ENCODE data around the gene TNFRSF1B. TPM values are rescaled to one million over a fixed set of nuclear protein-coding genes. Genes with fewer than 3 reads are reported as not detected.

The TNFRSF1B gene
- total RNA-seq, 4 donors from 2014 or later, result 37.1 to 92.8 (median 64.0) TPM

DNA sequence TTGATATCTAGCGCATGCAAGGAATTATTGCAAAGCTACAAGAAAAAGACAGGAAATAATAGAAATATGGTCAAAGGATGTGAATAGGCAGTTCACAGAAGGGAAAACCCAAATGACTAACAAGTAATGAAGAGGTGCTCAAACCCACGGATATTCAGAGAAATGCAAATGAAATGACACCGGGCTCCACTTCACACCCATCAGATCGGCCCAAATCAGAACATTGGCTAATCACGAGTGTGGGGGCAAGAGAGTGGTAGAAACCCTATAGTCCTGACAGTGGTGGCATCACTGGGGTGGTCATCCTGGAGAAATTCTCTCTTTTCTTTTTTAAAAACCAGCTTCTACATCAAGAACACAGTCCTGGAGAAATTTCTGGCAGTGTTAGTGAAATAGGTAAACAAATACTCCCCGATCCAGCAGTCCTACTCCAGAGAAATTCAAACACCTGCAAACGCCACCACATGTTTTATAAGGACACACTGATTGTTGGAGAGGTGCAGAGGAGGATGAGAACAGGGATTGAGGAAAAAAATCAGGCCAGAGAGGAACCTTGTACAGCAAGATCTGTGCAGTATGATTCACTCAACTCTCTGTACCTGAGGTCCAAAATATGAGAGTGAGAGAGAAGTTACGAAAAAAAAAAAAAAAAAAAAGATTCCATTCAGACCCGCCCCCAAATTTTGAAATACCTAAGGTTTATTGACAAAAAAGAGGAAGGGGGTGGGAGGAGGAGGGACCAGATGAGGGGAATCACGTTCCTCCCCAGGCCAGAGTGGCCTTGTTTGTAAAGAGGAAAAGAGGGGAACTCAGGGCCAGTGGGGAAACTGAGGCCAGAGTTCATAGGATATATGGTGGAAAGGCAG, 9.2 kb upstream of the TNFRSF1B start:
- Histone ChIP-seq H3K27ac (peak overlapping the region in 2 of 4 donors; percentile 50 to 81), H3K4me1 (peaks cover 0 to 34% (median 30%) of the 10 kb centered on the region in 4 donors), H3K4me3 (no peak overlapping the region), H3K9me3 (no peaks in the 10 kb centered on the region), H3K27me3 (no peaks in the 10 kb centered on the region), H3K36me3 (no peaks in the 10 kb centered on the region)
- no peak for DNase-seq
- TF ChIP-seq, protein P1, sequence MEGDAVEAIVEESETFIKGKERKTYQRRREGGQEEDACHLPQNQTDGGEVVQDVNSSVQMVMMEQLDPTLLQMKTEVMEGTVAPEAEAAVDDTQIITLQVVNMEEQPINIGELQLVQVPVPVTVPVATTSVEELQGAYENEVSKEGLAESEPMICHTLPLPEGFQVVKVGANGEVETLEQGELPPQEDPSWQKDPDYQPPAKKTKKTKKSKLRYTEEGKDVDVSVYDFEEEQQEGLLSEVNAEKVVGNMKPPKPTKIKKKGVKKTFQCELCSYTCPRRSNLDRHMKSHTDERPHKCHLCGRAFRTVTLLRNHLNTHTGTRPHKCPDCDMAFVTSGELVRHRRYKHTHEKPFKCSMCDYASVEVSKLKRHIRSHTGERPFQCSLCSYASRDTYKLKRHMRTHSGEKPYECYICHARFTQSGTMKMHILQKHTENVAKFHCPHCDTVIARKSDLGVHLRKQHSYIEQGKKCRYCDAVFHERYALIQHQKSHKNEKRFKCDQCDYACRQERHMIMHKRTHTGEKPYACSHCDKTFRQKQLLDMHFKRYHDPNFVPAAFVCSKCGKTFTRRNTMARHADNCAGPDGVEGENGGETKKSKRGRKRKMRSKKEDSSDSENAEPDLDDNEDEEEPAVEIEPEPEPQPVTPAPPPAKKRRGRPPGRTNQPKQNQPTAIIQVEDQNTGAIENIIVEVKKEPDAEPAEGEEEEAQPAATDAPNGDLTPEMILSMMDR (IDR thresholded peaks at IDR 0.05), result no peak
- TF ChIP-seq POLR2A (IDR thresholded peaks at IDR 0.05), result no peak

DNA sequence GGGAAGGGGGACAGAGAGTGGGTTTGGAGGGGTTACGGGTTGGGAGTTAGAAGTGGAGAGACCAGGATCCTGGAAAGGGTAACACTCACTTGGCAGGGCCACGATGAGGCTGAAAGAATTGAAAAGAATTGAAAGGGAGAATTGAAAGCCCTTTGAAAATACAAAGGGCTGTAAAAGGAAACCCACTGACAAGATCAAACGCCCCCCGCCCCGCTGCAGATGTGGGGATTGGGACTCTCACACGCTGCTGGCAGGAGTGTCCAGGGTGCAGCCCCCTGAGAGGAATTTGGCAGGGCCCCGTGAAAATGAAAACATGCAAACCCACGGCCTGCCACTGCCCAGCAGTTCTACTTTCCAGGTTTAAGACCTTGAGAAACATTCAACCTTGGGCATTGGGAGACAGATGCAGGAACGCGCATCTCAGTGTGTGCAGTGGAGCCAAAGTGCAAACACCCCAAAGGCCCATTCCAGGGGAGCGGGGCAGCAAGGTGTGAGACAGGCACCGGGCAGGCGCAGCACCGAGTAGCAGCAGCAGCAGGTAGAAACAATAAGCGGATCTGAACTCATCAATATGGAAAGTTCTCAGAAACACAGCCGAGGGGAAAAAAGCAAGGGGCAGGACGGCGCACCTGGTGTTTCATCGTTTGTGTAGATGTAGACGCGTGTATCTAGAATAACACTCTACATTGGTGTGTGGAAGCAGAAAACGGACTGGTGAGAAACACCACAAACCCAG, 8.3 kb upstream of the TNFRSF1B start:
- H3K27me3 ChIP-seq, result no peaks in the 10 kb centered on the region
- TF ChIP-seq, protein P1 (IDR thresholded peaks at IDR 0.05), result no peak
- no peak for TF ChIP-seq POLR2A (IDR thresholded peaks at IDR 0.05)
- no peaks in the 10 kb centered on the region for H3K36me3 ChIP-seq
- H3K4me1 ChIP-seq, result peaks cover 0 to 28% (median 24%) of the 10 kb centered on the region in 4 donors
- H3K4me3 ChIP-seq, result no peak overlapping the region
- DNase-seq, result no peak
- no peaks in the 10 kb centered on the region for H3K9me3 ChIP-seq
- peak overlapping the region in 2 of 4 donors; percentile 50 to 81 for H3K27ac ChIP-seq

DNA sequence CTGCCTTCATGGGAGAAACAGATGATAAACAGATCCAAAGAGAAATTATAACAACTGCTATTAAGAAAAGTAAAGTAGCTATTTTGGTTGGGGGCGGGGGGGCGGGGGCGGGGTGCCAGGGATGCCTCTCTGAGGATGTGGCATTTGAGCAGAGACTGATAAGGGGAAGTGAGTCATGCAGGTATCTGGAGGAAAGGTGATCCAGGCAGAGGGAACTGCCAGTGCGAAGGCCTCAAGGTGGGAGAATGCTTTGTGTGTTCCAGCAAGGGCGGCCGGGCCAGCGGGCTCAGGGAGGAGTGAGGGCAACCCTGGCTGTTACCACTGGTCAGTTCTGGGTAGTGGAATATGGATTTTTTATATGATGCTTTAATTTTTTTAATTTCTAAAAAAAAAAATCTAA, 7.0 kb upstream of the TNFRSF1B start:
- Histone ChIP-seq H3K4me3 (no peak overlapping the region), H3K9me3 (no peaks in the 10 kb centered on the region), H3K27me3 (no peaks in the 10 kb centered on the region), H3K36me3 (no peaks in the 10 kb centered on the region), H3K4me1 (peaks cover 0 to 26% (median 21%) of the 10 kb centered on the region in 4 donors), H3K27ac (peak overlapping the region in 2 of 4 donors; percentile 45 to 81)
- peak in 1 of 3 donors; percentile 69 for DNase-seq
- TF ChIP-seq, protein P1 (IDR thresholded peaks at IDR 0.05), result no peak
- no peak for TF ChIP-seq POLR2A (IDR thresholded peaks at IDR 0.05)

DNA sequence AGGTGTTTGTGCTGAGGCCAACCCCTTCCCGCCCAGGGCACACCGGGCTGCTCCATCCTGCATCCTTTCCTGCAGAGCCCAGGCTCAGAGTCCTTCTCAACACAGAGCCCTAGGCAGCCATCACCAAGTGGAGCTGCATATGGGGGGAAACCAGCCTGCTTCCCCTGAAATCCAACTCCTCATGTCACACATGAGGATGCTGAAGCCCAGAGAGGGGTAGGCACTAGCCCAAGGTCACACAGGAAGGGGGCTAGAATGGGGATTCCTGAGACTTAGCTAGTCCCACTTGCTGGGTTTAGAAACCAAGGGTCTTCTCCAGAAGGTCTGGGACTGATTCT, 5.5 kb upstream of the TNFRSF1B start:
- Histone ChIP-seq H3K4me1 (peaks cover 0 to 28% (median 21%) of the 10 kb centered on the region in 4 donors), H3K36me3 (no peaks in the 10 kb centered on the region), H3K27me3 (no peaks in the 10 kb centered on the region), H3K9me3 (no peaks in the 10 kb centered on the region), H3K4me3 (no peak overlapping the region), H3K27ac (peak overlapping the region; percentile 71 to 81 (median 75))
- no peak for TF ChIP-seq POLR2A (IDR thresholded peaks at IDR 0.05)
- TF ChIP-seq, protein P1 (IDR thresholded peaks at IDR 0.05), result no peak
- no peak for DNase-seq

DNA sequence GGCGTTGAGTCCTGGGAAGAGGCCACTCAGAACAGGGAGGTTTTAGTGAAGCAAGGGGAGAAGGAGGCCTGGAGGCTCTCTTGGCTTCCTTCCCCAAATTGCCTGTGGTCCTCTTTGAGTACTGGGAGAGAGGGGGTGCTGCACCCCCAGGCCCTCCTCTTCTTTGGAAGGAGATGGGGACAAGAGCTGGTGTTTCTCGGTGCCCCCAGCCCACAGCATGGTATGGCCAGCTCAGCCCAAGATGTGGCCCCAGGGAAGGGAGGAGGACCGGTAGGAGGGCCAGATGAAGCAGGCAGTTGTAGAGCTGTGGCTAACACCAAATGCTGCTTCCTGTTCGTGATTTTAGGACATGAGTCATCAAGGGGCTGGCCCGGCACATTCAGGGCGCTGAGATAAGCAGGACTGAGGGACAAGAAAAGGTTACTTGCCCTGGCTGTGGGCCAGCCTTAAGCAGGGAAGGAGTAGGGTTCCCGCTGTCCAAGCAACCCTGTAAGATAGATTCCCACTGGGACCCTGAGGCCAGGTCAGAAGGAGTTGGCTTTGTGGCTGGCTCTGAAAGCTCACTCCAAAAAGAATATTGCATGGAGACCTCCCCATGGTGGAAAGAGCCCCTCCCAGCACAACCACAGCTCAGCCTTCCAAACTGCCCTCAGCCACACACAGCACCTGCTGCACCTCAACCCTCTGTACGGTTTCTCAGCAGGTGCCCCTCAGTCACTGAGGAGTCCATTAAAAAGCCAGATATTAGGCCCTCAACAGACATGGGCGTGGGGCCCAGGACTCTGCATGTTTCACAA, 4.9 kb upstream of the TNFRSF1B start:
- no peaks in the 10 kb centered on the region for H3K27me3 ChIP-seq
- H3K36me3 ChIP-seq, result no peaks in the 10 kb centered on the region
- DNase-seq, result peak; percentile 75 to 96 (median 87)
- TF ChIP-seq, protein P1 (IDR thresholded peaks at IDR 0.05), result no peak
- TF ChIP-seq POLR2A (IDR thresholded peaks at IDR 0.05), result peak in 1 of 2 donors; percentile 47
- H3K4me3 ChIP-seq, result no peak overlapping the region
- H3K4me1 ChIP-seq, result peaks cover 0 to 32% (median 21%) of the 10 kb centered on the region in 4 donors
- H3K27ac ChIP-seq, result peak overlapping the region; percentile 71 to 81 (median 75)
- no peaks in the 10 kb centered on the region for H3K9me3 ChIP-seq
